ENCODE measurements around the gene SENP5.
"Not testable (repeated sequence)": the region's sequence is repeated elsewhere in the genome, so short reads cannot be mapped to it uniquely, and the experiment has no call there.

Gene SENP5

GRCh38 chr3:196942915-196943277 lies 75.2 kb downstream of the SENP5 start:
- peak; percentile 20 for DNase-seq (ENCODE audit: low read depth)

DNA sequence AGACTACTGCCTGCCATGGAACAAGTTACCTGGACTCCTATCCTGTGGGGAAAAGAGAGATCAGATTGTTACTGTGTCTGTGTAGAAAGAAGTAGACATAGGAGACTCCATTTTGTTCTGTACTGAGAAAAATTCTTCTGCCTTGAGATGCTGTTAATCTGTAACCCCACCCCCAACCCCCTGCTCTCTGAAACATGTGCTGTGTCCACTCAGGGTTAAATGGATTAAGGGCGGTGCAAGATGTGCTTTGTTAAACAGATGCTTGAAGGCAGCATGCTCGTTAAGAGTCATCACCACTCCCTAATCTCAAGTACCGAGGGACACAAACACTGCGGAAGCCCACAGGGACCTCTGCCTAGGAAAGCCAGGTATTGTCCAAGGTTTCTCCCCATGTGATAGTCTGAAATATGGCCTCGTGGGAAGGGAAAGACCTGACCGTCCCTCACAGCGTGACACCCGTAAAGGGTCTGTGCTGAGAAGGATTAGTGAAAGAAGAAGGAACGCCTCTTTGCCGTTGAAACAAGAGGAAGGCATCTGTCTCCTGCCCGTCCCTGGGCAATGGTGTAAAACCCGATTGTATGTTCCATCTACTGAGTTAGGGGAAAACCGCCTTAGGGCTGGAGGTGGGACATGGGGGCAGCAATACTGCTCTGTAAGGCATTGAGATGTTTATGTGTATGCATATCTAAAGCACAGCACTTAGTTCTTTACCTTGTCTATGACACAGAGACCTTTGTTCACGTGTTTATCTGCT lies 76.5 kb downstream of the SENP5 start:
- not testable (repeated sequence) for DNase-seq (ENCODE audit: low read depth)

DNA sequence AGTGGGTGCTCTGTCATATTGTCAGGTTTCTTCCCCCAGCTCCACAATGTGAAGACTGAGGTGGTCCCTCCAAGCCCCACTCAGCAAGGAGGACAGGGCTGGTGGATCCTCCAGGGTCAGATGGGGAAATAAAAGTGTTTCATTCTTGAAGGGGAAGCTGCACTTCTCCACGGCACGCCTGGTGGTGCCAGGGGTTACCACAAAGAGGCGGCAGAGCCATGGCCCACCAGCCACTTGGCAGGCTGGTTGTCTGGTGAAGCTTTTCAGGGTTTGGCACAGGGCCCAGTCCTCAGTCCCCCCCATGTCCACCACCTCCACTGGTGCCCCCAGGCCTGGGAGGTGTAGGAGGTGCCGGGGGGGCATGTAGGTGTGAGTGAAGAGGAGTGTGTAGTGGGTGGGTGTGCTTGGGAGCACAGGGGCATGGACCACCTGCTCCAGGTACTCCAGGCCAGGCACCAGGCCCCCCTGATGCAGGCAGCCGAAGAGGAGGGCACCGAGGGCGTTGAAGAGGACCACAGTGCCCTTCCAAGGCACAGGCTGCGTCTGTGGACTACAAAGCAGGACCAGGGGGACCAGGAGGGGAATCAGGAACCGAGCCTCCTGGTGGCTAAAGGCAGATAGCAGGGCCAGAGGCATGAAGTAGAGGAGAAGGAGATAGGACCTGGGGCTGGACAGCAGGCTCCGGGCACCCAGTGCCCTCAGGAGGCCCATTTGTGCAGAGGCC lies 79.6 kb downstream of the SENP5 start:
- DNase-seq (ENCODE audit: low read depth), result no peak

- no peak for DNase-seq (ENCODE audit: low read depth)
Observed at GRCh38 chr3:196947860-196948441, 80.2 kb downstream of the SENP5 start.

DNA sequence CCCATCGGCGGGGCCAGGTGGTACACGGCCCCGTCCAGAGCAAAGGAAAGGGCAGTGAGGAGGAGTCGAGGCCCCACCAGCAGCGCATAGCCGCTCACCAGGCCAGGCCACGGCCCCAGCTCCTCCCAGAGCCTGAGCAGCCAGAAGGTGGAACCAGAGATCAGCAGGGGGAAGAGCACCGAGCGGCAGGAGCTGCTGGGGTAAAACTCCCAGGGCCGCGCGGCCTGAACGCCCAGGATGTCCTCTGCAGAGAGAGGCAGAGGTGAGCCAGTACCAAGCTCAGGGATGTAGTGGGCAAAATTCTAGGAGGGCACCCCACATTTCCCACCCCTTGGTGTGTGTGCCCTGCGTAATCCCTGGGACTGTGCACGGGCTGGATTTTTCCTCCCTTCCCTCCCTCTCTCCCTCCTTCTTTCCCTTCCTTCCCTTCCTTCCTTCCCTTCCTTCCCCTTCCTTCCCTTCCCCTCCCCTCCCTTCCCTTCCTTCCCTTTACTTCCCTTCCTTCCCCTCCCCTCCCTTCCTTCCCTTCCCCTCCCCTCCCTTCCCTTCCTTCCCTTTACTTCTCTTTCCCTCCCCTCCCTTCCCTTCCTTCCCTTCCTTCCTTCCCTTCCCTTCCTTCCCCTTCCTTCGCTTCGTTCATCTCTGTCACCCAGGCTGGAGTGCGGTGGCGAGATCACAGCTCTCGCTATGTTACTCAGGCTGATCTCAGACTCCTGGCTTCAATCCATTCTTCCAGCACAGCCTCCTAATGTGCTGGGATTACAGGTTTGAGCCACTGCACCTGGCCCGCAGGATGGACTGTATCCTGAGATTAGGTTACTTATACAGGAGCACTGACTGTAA lies 80.9 kb downstream of the SENP5 start:
- no peak for DNase-seq (ENCODE audit: low read depth)

DNA sequence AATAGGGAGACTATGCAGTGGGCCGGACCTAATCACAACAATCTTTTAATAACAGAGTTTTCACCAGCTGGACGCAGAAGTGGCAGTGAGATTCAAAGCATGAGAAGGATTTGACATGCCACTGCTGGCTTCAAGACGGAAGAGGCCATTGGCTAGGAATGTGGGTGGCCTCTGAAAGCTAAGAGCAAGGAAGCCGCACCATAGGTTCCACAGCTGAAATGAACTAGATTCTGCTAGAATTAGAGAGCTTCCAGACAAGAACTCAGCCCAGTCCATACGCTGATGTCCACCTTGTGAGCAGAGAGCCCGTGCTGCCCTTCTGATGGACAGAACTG lies 81.5 kb downstream of the SENP5 start:
- DNase-seq (ENCODE audit: low read depth), result no peak

DNA sequence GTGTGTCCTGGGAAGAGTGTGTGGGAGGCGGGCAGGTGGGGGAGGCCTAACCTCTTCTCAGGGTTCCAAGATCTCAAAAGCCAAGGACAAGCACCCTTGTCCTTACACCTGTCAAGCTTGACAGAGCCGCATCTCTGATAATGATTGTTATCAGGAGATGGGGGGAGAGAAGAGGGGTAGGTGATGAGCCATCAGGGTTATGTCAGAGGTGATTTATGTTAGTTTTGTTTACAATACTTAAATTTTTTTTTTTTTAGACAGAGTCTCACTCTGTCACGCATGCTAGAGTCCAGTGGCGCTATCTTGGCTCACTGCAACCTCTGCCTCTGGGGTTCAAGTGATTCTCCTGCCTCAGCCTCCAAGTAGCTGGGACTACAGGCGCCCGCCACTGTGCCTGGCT lies 82.0 kb downstream of the SENP5 start:
- no peak for DNase-seq (ENCODE audit: low read depth)

DNA sequence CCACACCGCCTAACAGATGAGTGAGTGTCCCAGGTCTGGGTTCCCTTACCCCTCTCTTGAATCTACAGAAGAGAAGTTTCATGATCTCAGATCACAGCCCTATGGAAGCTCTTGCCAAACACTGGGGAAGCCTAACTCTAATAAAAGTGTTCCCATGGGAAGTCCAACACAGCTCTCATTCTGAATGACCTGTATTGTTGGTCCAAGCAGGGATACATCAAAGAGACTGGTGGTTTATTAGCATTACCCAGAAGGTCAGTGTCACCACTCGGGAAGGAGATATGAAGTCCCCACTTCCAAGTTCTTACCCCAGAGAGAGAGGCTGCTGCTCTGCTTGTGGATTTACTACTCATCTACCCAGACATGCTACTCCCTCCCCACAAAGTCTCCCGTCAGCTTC lies 83.7 kb downstream of the SENP5 start:
- DNase-seq (ENCODE audit: low read depth), result no peak

- no peak for DNase-seq (ENCODE audit: low read depth)
Observed at GRCh38 chr3:196954832-196955231, 87.1 kb downstream of the SENP5 start.

- no peak for DNase-seq (ENCODE audit: low read depth)
Observed at GRCh38 chr3:196962108-196962929, 94.6 kb downstream of the SENP5 start.

DNA sequence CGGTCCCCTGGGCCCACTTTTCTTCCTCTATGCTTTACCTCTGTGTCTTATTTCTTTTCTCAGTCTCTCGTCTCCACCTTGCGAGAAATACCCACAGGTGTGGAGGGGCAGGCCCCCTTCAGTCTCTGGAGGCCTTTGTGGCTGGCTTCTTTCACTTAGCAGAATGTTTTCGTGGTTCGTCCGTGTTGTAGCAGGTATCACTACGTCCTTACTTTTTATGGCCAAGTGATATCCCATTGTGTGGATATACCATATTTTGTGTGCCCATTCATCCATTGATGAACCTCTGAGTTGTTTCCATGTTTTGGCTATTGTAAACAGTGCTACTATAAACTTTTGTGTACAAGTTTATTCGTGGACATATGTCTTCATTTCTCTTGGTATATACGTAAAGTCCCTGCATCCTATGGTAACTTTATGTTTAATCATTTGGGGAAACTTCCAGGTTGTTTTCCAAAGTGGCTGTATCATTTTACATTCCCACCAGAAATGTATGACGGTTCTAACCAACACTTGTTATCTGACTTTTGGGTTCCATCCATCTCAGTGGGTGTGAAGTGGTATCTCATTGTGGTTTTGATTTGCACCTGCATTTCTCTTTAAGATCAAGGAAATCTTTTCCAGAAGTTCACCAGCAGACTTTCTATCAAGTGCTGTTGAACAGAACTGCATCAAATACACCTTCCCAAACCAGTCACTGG lies 95.4 kb downstream of the SENP5 start:
- DNase-seq (ENCODE audit: low read depth), result no peak

DNA sequence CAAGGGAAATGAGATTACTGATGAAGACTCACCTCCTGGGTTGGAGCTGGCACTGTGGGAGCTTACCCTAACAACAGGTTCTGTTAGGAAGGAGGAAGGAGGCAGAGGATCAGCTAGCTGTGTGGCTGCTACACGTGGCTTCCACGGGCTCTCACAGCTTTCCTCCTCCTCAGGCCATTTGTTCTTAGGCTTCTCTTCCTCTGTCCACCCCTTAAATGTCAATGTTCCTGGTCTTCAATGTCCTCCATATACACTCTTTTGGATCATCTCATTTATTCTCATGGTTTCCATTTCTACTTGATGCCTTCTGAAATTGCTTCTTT lies 95.9 kb downstream of the SENP5 start:
- no peak for DNase-seq (ENCODE audit: low read depth)

DNA sequence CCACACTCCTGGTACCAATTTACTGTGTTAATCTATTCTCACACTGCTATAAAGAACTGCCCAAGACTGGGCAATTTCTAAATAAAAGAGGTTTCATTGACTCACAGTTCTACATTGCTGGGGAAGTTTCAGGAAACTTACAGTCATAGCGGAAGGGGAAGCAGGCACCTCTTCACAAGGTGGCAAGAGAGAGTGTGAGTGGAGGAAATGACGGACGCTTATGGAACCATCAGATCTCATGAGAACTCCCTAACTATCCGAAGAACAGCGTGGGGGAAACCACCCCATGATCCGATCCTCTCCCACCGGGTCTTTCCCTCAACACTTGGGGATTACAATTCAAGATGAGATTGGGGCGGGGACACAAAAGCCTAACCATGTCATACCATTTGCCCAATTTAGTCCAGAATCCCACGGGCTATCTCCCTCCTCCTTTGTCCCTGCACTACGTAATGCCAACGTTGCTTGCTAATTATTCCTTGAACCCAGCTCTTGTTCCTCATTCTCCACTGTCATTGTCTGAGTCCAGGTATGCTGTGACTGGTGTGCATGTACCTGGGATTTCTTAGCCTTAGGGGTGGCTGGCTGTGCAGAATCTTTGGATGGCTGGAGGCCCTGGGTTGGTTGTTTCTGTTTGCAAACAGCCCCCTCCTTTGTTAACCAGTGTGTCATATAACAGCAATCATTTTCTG lies 97.5 kb downstream of the SENP5 start:
- DNase-seq (ENCODE audit: low read depth), result no peak

- no peak for DNase-seq (ENCODE audit: low read depth)
Observed at GRCh38 chr3:196965804-196966173, 98.1 kb downstream of the SENP5 start.

GRCh38 chr3:196966526-196967401 lies 99.0 kb downstream of the SENP5 start:
- peak; percentile 28 for DNase-seq (ENCODE audit: low read depth)

GRCh38 chr3:196967412-196968232 lies 99.9 kb downstream of the SENP5 start:
- DNase-seq (ENCODE audit: low read depth), result no peak

DNA sequence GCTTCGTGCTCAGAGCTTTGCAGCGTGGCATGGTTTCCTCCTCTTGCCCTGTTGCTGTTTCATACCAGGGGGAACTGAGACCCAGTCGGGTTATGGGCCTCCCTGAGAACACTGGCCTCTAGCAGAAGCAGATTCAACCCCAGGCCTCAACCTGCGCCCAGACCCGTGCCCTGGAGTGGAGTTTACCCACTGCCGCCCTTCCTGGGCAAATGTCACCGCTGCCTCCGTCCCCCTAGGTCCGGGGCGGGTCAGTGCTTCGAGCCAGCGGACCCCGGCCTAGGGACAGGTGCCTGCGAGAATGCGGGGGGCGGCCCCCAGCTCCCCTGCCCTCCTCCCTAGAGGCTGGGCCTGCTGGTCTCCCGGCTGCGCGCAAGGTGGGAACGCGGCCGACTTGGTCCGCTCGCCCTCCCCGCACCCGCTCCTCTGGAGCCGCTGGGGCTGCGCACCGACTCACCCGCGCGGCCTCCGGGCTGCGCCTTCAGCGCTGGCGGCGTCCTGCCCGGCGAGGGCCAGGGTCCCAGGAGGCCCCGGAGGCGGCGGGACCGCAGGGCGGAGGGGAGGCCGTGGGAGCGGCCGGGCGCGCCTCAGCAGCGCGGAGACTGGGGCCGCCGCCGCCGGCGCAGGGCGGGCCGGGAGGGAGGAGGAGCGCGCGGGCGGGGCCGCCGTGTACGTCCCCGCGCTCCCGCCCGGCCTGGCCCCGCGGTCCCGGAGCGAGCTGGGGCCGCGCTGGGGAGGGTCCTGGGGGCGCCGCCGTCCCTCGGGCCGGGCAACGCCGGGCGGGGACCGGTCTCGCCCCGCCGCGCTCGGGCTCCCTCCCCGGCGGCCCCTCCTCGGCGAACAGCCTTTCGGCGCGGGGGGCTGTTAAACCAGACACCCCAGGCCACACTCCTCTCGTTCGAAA lies 100.8 kb downstream of the SENP5 start, which contains the start of gene PIGZ:
Gene PIGZ (minus strand): TSS at position 601 of the 901 bp plus-strand sequence. CDS start 16,802 bp downstream, outside the sequence.
- peak; percentile 45 for DNase-seq (ENCODE audit: low read depth)
